SK-N-SH (cell line): ENCODE measurements around the gene GLMP.

ENCODE experiments used
- EP300 ChIP-seq, 2 experiments: IDR thresholded peaks; 2 replicates each; pipeline versions ENCODE4 v1.4.0 to v1.6.1; 2012; ENCODE audit warnings: borderline replicate concordance in 1 of 2, low read depth in 1 of 2, low read length in 1 of 2
- MAX ChIP-seq: IDR thresholded peaks from 2 replicates; pipeline ENCODE4 v1.4.0; 2012; ENCODE audit warnings: low read depth
- TF ChIP-seq, protein P1 (sequence below): fragments of 200-600 bp; sonication (generic); IDR thresholded peaks from 2 replicates; pipeline ENCODE4 v1.6.1; 2017; ENCODE audit warnings: antibody characterized with exemption, mild to moderate bottlenecking, moderate library complexity

- TF ChIP-seq, protein P1, sequence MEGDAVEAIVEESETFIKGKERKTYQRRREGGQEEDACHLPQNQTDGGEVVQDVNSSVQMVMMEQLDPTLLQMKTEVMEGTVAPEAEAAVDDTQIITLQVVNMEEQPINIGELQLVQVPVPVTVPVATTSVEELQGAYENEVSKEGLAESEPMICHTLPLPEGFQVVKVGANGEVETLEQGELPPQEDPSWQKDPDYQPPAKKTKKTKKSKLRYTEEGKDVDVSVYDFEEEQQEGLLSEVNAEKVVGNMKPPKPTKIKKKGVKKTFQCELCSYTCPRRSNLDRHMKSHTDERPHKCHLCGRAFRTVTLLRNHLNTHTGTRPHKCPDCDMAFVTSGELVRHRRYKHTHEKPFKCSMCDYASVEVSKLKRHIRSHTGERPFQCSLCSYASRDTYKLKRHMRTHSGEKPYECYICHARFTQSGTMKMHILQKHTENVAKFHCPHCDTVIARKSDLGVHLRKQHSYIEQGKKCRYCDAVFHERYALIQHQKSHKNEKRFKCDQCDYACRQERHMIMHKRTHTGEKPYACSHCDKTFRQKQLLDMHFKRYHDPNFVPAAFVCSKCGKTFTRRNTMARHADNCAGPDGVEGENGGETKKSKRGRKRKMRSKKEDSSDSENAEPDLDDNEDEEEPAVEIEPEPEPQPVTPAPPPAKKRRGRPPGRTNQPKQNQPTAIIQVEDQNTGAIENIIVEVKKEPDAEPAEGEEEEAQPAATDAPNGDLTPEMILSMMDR, result no peak
- TF ChIP-seq MAX (no peak), EP300 (IDR thresholded peaks at IDR 0.05; ENCODE audit: borderline replicate concordance in 1 of 2, low read depth in 1 of 2, low read length in 1 of 2) (no peak)
Measured at GRCh38 chr1:156276532-156276931, 18.9 kb downstream of the GLMP start.
